HFFc6 (cell line): ENCODE measurements around the gene LAMC1. TPM values are rescaled to one million over a fixed set of nuclear protein-coding genes. Genes with fewer than 3 reads are reported as not detected.

Experiments
- DNase-seq: peaks from one replicate; pipeline ENCODE4 v3.0.0-alpha.2; 2018
- H3K27ac Mint-ChIP-seq: 2 replicates; pipeline ENCODE4 v1.8.0; 2020; ENCODE audit warnings: mild to moderate bottlenecking, mixed read lengths
- H3K27me3 Mint-ChIP-seq: 2 replicates; pipeline ENCODE4 v1.8.0; 2021; ENCODE audit warnings: mild to moderate bottlenecking, moderate library complexity, mixed read lengths; ENCODE audit not compliant: insufficient read depth
- H3K36me3 Mint-ChIP-seq: 2 replicates; pipeline ENCODE4 v1.8.0; 2021; ENCODE audit warnings: low read depth, mixed read lengths
- H3K4me1 Mint-ChIP-seq: 2 replicates; pipeline ENCODE4 v1.8.0; 2020; ENCODE audit warnings: low read depth, mixed read lengths
- H3K4me3 Mint-ChIP-seq: 2 replicates; pipeline ENCODE4 v1.8.0; 2020; ENCODE audit warnings: mild to moderate bottlenecking, moderate library complexity, mixed read lengths
- H3K9me3 Mint-ChIP-seq: 2 replicates; pipeline ENCODE4 v1.8.0; 2020; ENCODE audit warnings: mild to moderate bottlenecking, mixed read lengths
- total RNA-seq, 6 experiments: library from RNA; stranded (reverse); fragmentation: NEBNext Ultra II Directional; extraction: Animal tissue kit (Norgen Biotek cat#: 25700); gene quantifications; 2 replicates in 1 of 6; 3 replicates in 5 of 6; pipeline ENCODE4 v1.2.3, GENCODE V29; 2021
- TF ChIP-seq, protein P1 (sequence below): fragments of 200-600 bp; sonication (generic); IDR thresholded peaks from 2 replicates; pipeline ENCODE4 v1.5.0; 2021; ENCODE audit warnings: antibody characterized with exemption, mild to moderate bottlenecking

Gene LAMC1
- total RNA-seq, 6 experiments from 2014 or later = 352 to 465 (median 393) TPM

DNA sequence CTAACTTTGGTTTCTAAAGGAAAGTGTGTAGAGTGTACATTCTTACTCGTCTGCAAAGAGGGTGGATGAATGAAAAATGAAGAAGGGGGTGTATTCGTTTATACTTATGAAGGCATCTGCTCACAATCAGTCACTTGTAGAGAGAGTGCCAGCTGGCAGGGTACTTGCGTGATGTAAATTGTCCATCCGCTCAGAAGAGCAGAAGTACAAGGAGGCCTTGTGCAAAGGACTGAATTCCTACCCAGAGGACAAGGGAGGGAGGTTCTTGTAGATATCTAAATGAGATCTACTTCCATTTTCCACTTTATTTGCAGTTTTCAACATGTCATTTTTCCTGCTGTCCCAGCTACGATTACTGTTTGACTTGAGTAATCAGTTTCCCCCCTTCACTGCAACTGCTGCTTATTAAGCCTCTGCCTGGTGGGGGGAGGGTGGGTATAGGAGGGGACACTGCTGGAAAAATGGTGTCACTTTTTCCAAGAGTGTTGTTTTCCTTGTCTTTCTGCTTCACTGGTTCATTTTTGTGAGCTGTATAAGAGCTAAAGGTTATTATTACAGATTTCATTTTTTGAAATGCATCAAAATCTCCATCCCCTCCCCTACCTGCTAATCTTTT, 67.3 kb downstream of the LAMC1 start:
- H3K4me1 Mint-ChIP-seq = peaks cover 91% of the 10 kb centered on the region
- no peak for DNase-seq

GRCh38 chr1:183091181-183091580, 68.0 kb downstream of the LAMC1 start:
- Mint-ChIP-seq H3K9me3 (no peaks in the 10 kb centered on the region), H3K27me3 (no peaks in the 10 kb centered on the region; the same call in 1 of the 2 replicates), H3K27ac (no peak overlapping the region), H3K4me3 (no peak overlapping the region), H3K36me3 (peaks cover 24% of the 10 kb centered on the region), H3K4me1 (peaks cover 84% of the 10 kb centered on the region)
- DNase-seq = no peak
- TF ChIP-seq, protein P1, sequence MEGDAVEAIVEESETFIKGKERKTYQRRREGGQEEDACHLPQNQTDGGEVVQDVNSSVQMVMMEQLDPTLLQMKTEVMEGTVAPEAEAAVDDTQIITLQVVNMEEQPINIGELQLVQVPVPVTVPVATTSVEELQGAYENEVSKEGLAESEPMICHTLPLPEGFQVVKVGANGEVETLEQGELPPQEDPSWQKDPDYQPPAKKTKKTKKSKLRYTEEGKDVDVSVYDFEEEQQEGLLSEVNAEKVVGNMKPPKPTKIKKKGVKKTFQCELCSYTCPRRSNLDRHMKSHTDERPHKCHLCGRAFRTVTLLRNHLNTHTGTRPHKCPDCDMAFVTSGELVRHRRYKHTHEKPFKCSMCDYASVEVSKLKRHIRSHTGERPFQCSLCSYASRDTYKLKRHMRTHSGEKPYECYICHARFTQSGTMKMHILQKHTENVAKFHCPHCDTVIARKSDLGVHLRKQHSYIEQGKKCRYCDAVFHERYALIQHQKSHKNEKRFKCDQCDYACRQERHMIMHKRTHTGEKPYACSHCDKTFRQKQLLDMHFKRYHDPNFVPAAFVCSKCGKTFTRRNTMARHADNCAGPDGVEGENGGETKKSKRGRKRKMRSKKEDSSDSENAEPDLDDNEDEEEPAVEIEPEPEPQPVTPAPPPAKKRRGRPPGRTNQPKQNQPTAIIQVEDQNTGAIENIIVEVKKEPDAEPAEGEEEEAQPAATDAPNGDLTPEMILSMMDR = no peak

More for the DNA sequence above, 67.3 kb downstream of the LAMC1 start:
- peak overlapping the region; percentile 21; the same call in 1 of the 2 replicates for H3K4me3 Mint-ChIP-seq
- peaks cover 29% of the 10 kb centered on the region for H3K36me3 Mint-ChIP-seq
- no peaks in the 10 kb centered on the region for H3K9me3 Mint-ChIP-seq
- H3K27ac Mint-ChIP-seq = peak overlapping the region; percentile 51
- TF ChIP-seq, protein P1 = no peak
- H3K27me3 Mint-ChIP-seq = no peaks in the 10 kb centered on the region; the same call in 1 of the 2 replicates

DNA sequence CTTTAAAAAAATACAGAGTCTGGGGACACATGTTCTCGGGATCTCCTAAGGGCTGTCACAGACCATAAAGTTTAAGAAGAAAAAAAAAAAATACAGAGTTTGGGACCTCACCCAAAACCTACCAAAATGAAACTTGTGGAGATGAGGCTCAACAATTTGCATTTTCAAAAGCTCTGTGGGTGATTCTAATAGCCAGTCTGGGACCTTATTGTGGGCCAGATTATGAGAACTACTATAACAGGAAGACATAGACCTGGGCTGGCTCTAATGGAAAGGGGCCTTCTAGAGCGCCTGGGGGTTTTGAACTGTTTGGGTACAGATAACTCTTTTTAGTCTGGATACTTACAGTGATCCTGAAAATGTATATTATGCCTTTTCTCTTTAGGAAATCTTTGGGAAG, 69.1 kb downstream of the LAMC1 start:
- Mint-ChIP-seq H3K4me1 (peaks cover 72% of the 10 kb centered on the region), H3K36me3 (peaks cover 24% of the 10 kb centered on the region), H3K27me3 (no peaks in the 10 kb centered on the region), H3K27ac (peak overlapping the region; percentile 81), H3K4me3 (no peak overlapping the region), H3K9me3 (no peaks in the 10 kb centered on the region)
- TF ChIP-seq, protein P1 = no peak
- DNase-seq = no peak

DNA sequence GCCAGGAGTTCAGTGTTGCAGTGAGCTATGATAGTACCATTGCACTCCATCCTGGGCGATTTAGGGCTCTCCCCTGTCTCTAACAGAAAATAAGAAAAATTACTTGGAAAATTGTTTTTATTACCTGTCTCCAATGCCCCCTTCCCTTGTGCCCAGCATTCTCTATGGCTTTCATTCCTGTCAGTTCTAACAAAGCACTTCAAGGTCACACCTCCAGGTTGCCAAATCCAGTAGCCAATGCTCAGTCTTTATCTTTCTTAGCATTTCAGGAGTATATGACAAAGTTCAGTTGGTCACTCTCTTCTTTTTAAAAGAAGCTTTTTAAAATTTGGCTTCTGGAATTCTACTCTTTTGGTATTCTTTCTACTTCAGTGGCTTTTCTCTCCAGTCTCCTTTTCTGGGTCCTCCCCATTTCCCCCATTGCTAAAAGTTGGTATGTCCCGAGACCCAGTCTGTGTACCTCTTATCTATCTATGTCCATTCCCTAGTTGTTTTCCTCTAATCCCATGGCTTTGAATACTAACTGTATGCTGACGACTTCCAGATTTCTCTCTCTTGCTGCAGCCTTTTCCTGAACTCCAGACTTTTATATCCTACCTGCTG, 69.9 kb downstream of the LAMC1 start:
- DNase-seq = no peak
- peak overlapping the region; percentile 68 for H3K4me3 Mint-ChIP-seq
- H3K4me1 Mint-ChIP-seq = peaks cover 67% of the 10 kb centered on the region
- TF ChIP-seq, protein P1 = no peak
- H3K27me3 Mint-ChIP-seq = no peaks in the 10 kb centered on the region
- H3K27ac Mint-ChIP-seq = peak overlapping the region; percentile 81
- peaks cover 24% of the 10 kb centered on the region for H3K36me3 Mint-ChIP-seq
- no peaks in the 10 kb centered on the region for H3K9me3 Mint-ChIP-seq

DNA sequence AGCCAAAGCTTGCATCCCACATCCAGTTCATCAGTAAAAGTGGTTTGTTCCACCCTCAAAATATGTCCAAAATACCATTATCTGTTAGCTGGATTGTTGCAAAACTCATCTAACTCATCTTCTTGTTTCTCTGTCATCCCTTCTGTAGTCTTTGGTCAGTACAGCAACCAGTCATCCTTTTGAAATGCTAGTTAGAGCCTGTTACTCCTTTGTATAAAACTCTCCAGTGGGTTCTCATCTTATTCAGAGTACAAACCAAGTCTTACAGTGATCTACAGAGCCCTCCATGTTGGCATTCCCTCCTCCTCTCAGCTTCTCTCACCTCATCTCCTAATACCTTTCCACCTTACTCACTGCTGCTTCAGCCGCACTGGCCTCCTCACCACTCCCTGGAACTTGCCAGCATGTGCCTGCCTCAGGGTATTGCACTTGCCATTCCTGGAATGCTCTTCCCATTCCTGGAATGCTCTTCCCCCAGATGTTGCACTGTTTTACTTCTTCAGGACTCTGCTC, 70.6 kb downstream of the LAMC1 start:
- TF ChIP-seq, protein P1 = no peak
- peak overlapping the region; percentile 81 for H3K27ac Mint-ChIP-seq
- H3K4me3 Mint-ChIP-seq = peak overlapping the region; percentile 68
- peaks cover 24% of the 10 kb centered on the region for H3K36me3 Mint-ChIP-seq
- H3K9me3 Mint-ChIP-seq = no peaks in the 10 kb centered on the region
- H3K27me3 Mint-ChIP-seq = no peaks in the 10 kb centered on the region
- peaks cover 60% of the 10 kb centered on the region for H3K4me1 Mint-ChIP-seq
- DNase-seq = peak; percentile 87
